Suprapubic skin (tissue), 4 donors: ENCODE results near the gene TRIM9. TPM values are rescaled to one million over a fixed set of nuclear protein-coding genes. Genes with fewer than 3 reads are reported as not detected.

Source experiments
- DNase-seq, 2 donors: peaks; one replicate each; pipeline ENCODE4 v3.0.0-alpha.2; 2019; ENCODE audit warnings: low spot score in 2 of 2
- H3K27ac ChIP-seq: fragments of 200-600 bp; sonication (generic); one replicate; pipeline ENCODE4 v1.5.1; 2019
- H3K27me3 ChIP-seq: fragments of 200-600 bp; sonication (generic); one replicate; pipeline ENCODE4 v1.5.1; 2019
- H3K36me3 ChIP-seq: fragments of 200-600 bp; sonication (generic); one replicate; pipeline ENCODE4 v1.5.1; 2019
- H3K4me1 ChIP-seq: fragments of 200-600 bp; sonication (generic); one replicate; pipeline ENCODE4 v1.5.1; 2019
- H3K4me3 ChIP-seq: fragments of 200-600 bp; sonication (generic); one replicate; pipeline ENCODE4 v1.5.1; 2019; ENCODE audit warnings: mild to moderate bottlenecking
- H3K9me3 ChIP-seq: fragments of 200-600 bp; sonication (generic); one replicate; pipeline ENCODE4 v1.5.1; 2019
- EP300 ChIP-seq: sonication (generic); formaldehyde crosslinking; IDR thresholded peaks from one replicate; pipeline ENCODE4 v1.6.1; 2017; ENCODE audit warnings: antibody characterized with exemption
- POLR2A ChIP-seq, 2 donors: fragments of 450-650 bp; IDR thresholded peaks; one replicate each; pipeline ENCODE4 v1.6.1; 2017; ENCODE audit warnings: antibody characterized with exemption in 2 of 2, mild to moderate bottlenecking in 2 of 2, moderate library complexity in 2 of 2
- POLR2AphosphoS5 ChIP-seq, 3 donors: sonication (generic); formaldehyde crosslinking; IDR thresholded peaks; one replicate each; pipeline ENCODE4 v1.6.1; 2017; ENCODE audit warnings: antibody characterized with exemption in 3 of 3
- WGBS: methylation state at CpG from one replicate; pipeline ENCODE4 v1.1.5; 2018; 5-methylcytosine and 5-hydroxymethylcytosine counted together
- total RNA-seq, 4 donors: library from RNA; depleted of rRNA; stranded (reverse); fragments of >200 nt; gene quantifications; one replicate each; pipeline ENCODE4 v1.1.0, GENCODE V29; 2016
- TF ChIP-seq, protein P1 (sequence below), 2 donors: fragments of 200-600 bp in 1 of 2; fragments of 450-650 bp in 1 of 2; sonication (generic) in 1 of 2; IDR thresholded peaks; one replicate each; pipeline ENCODE4 v1.5.1; 2016 to 2019; ENCODE audit warnings: antibody characterized with exemption in 2 of 2, mild to moderate bottlenecking in 1 of 2, moderate library complexity in 1 of 2

The TRIM9 gene
- total RNA-seq, 4 donors from 2014 or later: 0.45 to 5.0 (median 1.8) TPM

DNA sequence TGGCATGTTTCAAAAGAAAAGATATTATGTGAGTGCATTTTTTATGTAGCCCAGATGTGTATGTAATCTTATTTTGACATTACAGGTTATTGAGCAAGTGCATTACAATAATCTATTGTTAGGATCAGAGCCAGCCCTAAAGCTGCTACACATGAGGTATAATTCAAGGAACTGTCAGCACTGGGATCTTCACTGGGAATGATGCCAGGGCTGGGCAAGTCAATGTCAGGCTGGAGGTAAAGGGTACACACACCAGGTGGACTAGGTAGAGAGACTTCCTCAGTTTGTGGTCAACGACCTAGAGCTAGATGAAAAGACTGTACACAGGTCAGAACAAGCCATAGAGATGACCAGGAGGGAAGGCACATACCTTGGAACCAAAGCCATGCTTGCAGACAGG is 15.4 kb downstream of the TRIM9 start:
- Histone ChIP-seq H3K36me3 (no peaks in the 10 kb centered on the region), H3K9me3 (no peaks in the 10 kb centered on the region), H3K4me1 (peaks cover 18% of the 10 kb centered on the region), H3K27me3 (no peaks in the 10 kb centered on the region), H3K27ac (peak overlapping the region; percentile 24), H3K4me3 (no peak overlapping the region)
- WGBS: 17% methylated on average over 1 of the region's 1 CpG
- no peak for DNase-seq
- no peak for TF ChIP-seq EP300
- TF ChIP-seq POLR2A (IDR thresholded peaks at IDR 0.05): no peak
- TF ChIP-seq, protein P1, sequence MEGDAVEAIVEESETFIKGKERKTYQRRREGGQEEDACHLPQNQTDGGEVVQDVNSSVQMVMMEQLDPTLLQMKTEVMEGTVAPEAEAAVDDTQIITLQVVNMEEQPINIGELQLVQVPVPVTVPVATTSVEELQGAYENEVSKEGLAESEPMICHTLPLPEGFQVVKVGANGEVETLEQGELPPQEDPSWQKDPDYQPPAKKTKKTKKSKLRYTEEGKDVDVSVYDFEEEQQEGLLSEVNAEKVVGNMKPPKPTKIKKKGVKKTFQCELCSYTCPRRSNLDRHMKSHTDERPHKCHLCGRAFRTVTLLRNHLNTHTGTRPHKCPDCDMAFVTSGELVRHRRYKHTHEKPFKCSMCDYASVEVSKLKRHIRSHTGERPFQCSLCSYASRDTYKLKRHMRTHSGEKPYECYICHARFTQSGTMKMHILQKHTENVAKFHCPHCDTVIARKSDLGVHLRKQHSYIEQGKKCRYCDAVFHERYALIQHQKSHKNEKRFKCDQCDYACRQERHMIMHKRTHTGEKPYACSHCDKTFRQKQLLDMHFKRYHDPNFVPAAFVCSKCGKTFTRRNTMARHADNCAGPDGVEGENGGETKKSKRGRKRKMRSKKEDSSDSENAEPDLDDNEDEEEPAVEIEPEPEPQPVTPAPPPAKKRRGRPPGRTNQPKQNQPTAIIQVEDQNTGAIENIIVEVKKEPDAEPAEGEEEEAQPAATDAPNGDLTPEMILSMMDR (IDR thresholded peaks at IDR 0.05): no peak
- no peak for TF ChIP-seq POLR2AphosphoS5 (IDR thresholded peaks at IDR 0.05)

DNA sequence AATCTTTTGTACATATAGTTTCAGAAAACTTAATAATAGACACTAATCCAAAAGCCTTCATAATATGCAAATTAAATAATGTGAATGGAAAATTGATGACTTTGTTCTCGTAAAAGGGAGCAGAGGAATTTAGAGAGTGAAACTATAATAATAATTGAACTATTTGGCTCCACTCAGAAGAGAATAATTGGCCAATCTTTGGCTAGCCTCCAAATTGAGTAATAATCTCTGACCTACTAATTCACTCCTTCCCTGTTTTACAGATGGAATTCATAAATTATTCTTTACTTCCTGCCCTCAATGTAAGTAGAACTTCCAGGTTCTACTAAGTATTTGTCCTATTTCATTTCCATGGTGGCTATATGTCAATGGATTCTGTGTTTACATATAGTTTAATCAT is 15.8 kb downstream of the TRIM9 start:
- 27% methylated on average over 1 of the region's 1 CpG for WGBS
- peak overlapping the region; percentile 24 for H3K27ac ChIP-seq
- no peaks in the 10 kb centered on the region for H3K27me3 ChIP-seq
- TF ChIP-seq EP300: no peak
- no peak for TF ChIP-seq POLR2AphosphoS5 (IDR thresholded peaks at IDR 0.05)
- TF ChIP-seq POLR2A (IDR thresholded peaks at IDR 0.05): no peak
- TF ChIP-seq, protein P1 (IDR thresholded peaks at IDR 0.05): no peak
- DNase-seq: no peak
- peaks cover 18% of the 10 kb centered on the region for H3K4me1 ChIP-seq
- H3K9me3 ChIP-seq: no peaks in the 10 kb centered on the region
- no peak overlapping the region for H3K4me3 ChIP-seq
- H3K36me3 ChIP-seq: no peaks in the 10 kb centered on the region

DNA sequence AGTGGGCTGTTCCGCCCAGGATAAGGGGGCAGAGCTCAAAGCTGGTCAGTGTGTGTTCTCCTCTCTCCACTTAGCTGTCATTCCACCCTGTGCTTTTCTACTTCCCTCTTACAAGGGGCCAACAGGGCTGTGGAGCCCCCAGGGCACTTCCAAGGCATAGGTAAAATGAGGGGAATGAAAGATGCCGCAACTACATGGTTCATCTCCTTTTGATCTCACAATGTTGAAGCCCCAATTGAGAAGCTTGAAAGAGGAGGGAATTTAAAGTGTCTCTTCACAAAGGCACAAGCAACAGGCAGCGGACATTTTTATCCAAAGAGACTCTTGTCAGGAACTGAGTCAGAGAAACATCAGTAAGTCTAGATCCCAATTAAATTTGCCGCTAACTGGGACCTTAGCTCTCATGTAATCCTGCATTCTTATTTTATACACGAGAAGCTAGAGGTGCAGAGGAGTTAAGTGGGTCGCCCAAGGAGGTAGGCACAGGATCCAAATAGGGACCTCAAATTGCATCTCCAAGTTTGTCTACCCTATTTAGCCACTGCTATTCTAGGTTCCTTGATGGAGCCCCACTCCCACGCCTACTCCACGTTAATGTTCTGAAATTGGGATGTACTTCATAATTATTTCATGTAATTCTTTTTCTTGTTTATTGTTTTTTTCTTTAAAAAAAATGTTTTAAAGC is 20.1 kb downstream of the TRIM9 start:
- no peak for TF ChIP-seq EP300
- TF ChIP-seq, protein P1 (IDR thresholded peaks at IDR 0.05): no peak
- no peak for TF ChIP-seq POLR2AphosphoS5 (IDR thresholded peaks at IDR 0.05)
- TF ChIP-seq POLR2A (IDR thresholded peaks at IDR 0.05): no peak
- H3K9me3 ChIP-seq: no peaks in the 10 kb centered on the region
- peaks cover 20% of the 10 kb centered on the region for H3K4me1 ChIP-seq
- H3K27ac ChIP-seq: no peak overlapping the region
- no peaks in the 10 kb centered on the region for H3K36me3 ChIP-seq
- no peaks in the 10 kb centered on the region for H3K27me3 ChIP-seq
- WGBS: 93% methylated on average over 8 of the region's 8 CpGs
- no peak for DNase-seq
- no peak overlapping the region for H3K4me3 ChIP-seq

DNA sequence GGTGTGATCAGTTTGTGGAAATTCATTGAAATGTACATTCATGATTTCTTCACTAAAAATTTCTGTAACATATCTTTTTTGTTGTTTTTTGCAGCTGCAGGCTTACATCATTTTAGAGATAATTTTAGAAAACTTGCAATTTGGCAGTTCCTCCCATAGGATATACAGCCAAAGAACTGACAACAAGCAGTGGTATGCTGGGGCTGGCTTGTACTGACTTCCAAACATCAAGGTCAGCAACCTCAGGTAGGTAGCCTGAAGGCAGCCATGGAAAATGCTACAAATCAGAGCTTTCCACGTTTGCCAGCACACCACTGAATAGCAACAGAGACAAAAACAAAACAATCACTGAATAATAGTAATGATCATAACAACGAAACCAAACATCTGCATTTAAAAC is 21.2 kb downstream of the TRIM9 start:
- DNase-seq: no peak
- Histone ChIP-seq H3K36me3 (no peaks in the 10 kb centered on the region), H3K27me3 (no peaks in the 10 kb centered on the region), H3K4me3 (no peak overlapping the region), H3K27ac (no peak overlapping the region), H3K4me1 (peaks cover 9% of the 10 kb centered on the region), H3K9me3 (no peaks in the 10 kb centered on the region)
- TF ChIP-seq, protein P1 (IDR thresholded peaks at IDR 0.05): no peak
- TF ChIP-seq EP300 (no peak), POLR2A (IDR thresholded peaks at IDR 0.05) (no peak), POLR2AphosphoS5 (IDR thresholded peaks at IDR 0.05) (no peak)
- 41% methylated on average over 2 of the region's 2 CpGs for WGBS

DNA sequence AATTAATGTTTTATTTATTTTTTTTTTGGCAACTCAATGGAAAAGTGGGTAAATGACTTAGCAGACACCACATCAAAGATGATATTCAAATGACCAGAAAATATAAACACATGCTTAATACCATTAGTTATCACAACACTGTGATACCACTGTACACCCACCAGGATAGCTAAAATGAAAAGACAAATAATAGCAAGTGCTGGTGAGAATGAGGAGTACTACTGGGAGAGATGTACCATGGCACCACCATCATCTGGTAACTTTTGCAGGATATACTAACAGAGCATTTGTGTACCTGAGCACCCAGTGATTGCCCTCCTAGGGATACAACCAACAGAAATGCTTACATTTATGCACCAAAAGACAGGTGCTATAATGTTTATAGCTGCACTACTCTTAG is 21.9 kb downstream of the TRIM9 start:
- H3K27ac ChIP-seq: no peak overlapping the region
- H3K4me3 ChIP-seq: no peak overlapping the region
- H3K36me3 ChIP-seq: no peaks in the 10 kb centered on the region
- H3K27me3 ChIP-seq: no peaks in the 10 kb centered on the region
- H3K9me3 ChIP-seq: no peaks in the 10 kb centered on the region
- H3K4me1 ChIP-seq: peaks cover 8% of the 10 kb centered on the region
- TF ChIP-seq POLR2A (IDR thresholded peaks at IDR 0.05): no peak
- DNase-seq: no peak

DNA sequence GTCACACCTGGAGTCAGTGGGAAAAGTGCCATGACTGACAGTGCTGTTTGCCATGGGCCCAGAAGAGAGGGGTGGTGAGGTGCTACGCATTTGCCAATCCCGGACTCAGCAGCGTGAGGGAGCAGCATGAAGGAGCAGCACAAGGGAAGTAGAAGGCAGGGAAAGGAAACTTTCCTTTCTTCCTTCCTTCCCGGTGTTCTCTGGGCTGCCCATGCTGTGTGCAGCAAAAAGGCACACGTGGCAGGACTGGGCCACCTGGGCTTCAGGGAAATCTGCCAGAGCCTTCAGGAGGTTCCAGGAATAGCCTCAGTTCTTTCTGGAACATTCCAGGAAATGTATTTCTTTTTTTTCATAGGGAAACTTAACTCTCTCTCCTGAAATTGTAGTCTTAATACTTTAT is 23.0 kb downstream of the TRIM9 start:
- DNase-seq: no peak
- WGBS: 47% methylated on average over 5 of the region's 5 CpGs
- H3K36me3 ChIP-seq: no peaks in the 10 kb centered on the region
- no peak overlapping the region for H3K27ac ChIP-seq
- peaks cover 8% of the 10 kb centered on the region for H3K4me1 ChIP-seq
- no peaks in the 10 kb centered on the region for H3K9me3 ChIP-seq
- TF ChIP-seq, protein P1 (IDR thresholded peaks at IDR 0.05): no peak
- TF ChIP-seq POLR2AphosphoS5 (IDR thresholded peaks at IDR 0.05): no peak
- TF ChIP-seq POLR2A (IDR thresholded peaks at IDR 0.05): no peak
- TF ChIP-seq EP300: no peak
- no peak overlapping the region for H3K4me3 ChIP-seq
- no peaks in the 10 kb centered on the region for H3K27me3 ChIP-seq
